GM19043 (cell line): ENCODE results near the gene LTBP2.
"Not testable (repeated sequence)": the region's sequence is repeated elsewhere in the genome, so short reads cannot be mapped to it uniquely, and the experiment has no call there.

Experiments used
- ATAC-seq: cut with Tn5 transposase; IDR thresholded peaks from one replicate; pipeline ENCODE4 v1.9.1; 2021; ENCODE audit warnings: low read depth; ENCODE audit not compliant: unreplicated experiment

Gene LTBP2

GRCh38 chr14:74557691-74558090 is 54.3 kb downstream of the LTBP2 start:
- no peak for ATAC-seq

GRCh38 chr14:74555476-74556050 is 56.5 kb downstream of the LTBP2 start:
- ATAC-seq: no peak

GRCh38 chr14:74554742-74555362 is 57.2 kb downstream of the LTBP2 start:
- ATAC-seq: no peak

GRCh38 chr14:74552623-74553022 is 59.4 kb downstream of the LTBP2 start:
- ATAC-seq: no peak

GRCh38 chr14:74551431-74552371 is 60.3 kb downstream of the LTBP2 start:
- no peak for ATAC-seq

- no peak for ATAC-seq
Observed at GRCh38 chr14:74551001-74551400, 61.0 kb downstream of the LTBP2 start.

- ATAC-seq: no peak
Observed at GRCh38 chr14:74550071-74550470, 62.0 kb downstream of the LTBP2 start.

GRCh38 chr14:74549588-74549987 is 62.4 kb downstream of the LTBP2 start:
- ATAC-seq: no peak

GRCh38 chr14:74548881-74549280 is 63.2 kb downstream of the LTBP2 start:
- no peak for ATAC-seq

GRCh38 chr14:74547331-74547927 is 64.6 kb downstream of the LTBP2 start:
- no peak for ATAC-seq

- no peak for ATAC-seq
Observed at GRCh38 chr14:74546416-74546815, 65.6 kb downstream of the LTBP2 start.

- ATAC-seq: no peak
Observed at GRCh38 chr14:74545386-74545785, 66.7 kb downstream of the LTBP2 start.

- ATAC-seq: no peak
Observed at GRCh38 chr14:74543771-74544438, 68.1 kb downstream of the LTBP2 start.

- no peak for ATAC-seq
Observed at GRCh38 chr14:74542056-74542685, 69.9 kb downstream of the LTBP2 start.

- no peak for ATAC-seq
Observed at GRCh38 chr14:74541225-74541624, 70.8 kb downstream of the LTBP2 start.

GRCh38 chr14:74539503-74539902 is 72.5 kb downstream of the LTBP2 start:
- ATAC-seq: no peak

GRCh38 chr14:74538411-74539391 is 73.3 kb downstream of the LTBP2 start:
- no peak for ATAC-seq

GRCh38 chr14:74536336-74536735 is 75.7 kb downstream of the LTBP2 start:
- ATAC-seq: not testable (repeated sequence)

- no peak for ATAC-seq
Observed at GRCh38 chr14:74535756-74536325, 76.2 kb downstream of the LTBP2 start.
